HAP-1 (cell line): ENCODE data around the gene DRG2.

Source experiments
- DNase-seq, 2 experiments: peaks; one replicate each; pipeline ENCODE4 v3.0.0-alpha.2; 2016 to 2020; ENCODE audit warnings: low spot score in 2 of 2
- H3K27me3 ChIP-seq: fragments of 250-450 bp; sonication (Bioruptor Pico); 2 replicates; pipeline ENCODE4 v1.5.1; 2020; ENCODE audit warnings: low read depth, mild to moderate bottlenecking, moderate library complexity
- H3K36me3 ChIP-seq: fragments of 250-450 bp; sonication (Bioruptor Pico); replicated peaks from 2 replicates; pipeline ENCODE4 v1.5.1; 2020; ENCODE audit warnings: mild to moderate bottlenecking
- H3K4me1 ChIP-seq: fragments of 250-450 bp; sonication (Bioruptor Pico); 2 replicates; pipeline ENCODE4 v1.5.1; 2020; ENCODE audit warnings: mild to moderate bottlenecking
- H3K4me3 ChIP-seq: fragments of 250-450 bp; sonication (Bioruptor Pico); 2 replicates; pipeline ENCODE4 v1.5.1; 2020; ENCODE audit warnings: mild to moderate bottlenecking, moderate library complexity
- H3K9me3 ChIP-seq: fragments of 250-450 bp; sonication (Bioruptor Pico); 2 replicates; pipeline ENCODE4 v1.5.1; 2020; ENCODE audit warnings: mild to moderate bottlenecking, moderate library complexity
- in situ Hi-C: fragments of 300-500 bp; cut with MboI; formaldehyde crosslinking; loops from 3 replicates; pipeline ENCODE4 v1.14.3; 2020; ENCODE audit warnings: low sequenced_read_pairs, inconsistent platforms, mixed read lengths

Gene DRG2

DNA sequence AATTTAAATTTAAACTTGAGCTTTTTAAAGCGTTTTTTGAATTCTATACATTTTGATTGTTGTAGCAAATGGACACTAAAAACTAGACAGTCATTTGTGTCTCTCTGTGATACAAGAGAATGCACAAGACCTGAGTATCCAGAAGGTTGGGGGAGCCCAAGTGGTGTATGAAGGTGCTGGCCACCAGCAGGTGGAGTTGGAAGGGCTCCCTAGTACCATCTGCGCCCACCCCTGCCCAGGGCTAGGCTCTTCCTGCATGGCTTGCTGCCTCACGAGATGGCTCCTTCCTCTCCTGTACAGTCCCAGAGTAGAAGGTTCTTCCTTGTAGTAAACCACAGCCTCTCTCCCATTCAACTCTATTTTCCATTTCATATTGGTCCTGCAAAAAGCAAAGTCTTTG is 31.5 kb upstream of the DRG2 start:
- H3K9me3 ChIP-seq: no peaks in the 10 kb centered on the region
- in situ Hi-C loops: no loop called here
- no peaks in the 10 kb centered on the region for H3K27me3 ChIP-seq
- no peak overlapping the region for H3K4me3 ChIP-seq
- no peaks in the 10 kb centered on the region for H3K4me1 ChIP-seq
- no peak for DNase-seq
- peaks cover 19% of the 10 kb centered on the region for H3K36me3 ChIP-seq

DNA sequence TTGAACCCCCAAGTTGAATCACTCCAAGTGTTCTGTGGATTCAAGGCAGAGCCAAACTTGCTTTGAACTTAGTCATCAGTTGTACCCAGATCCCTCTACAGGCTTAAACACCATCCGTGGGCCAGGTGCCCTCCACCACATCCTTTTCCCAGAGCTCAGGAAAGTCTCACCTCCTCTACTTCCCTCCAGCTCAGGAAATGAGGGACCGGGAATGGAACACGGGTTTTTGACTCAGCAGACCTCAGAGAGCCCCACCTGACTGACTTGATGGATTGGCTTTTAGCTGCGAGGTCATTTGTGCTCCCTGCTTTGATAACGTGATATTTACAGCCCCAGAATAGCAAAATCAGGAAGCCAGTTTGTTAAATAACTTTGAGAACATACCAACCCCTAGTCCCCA is 28.5 kb upstream of the DRG2 start:
- peaks cover 20% of the 10 kb centered on the region for H3K36me3 ChIP-seq
- no peaks in the 10 kb centered on the region for H3K4me1 ChIP-seq
- no peaks in the 10 kb centered on the region for H3K9me3 ChIP-seq
- in situ Hi-C loops: no loop called here
- DNase-seq: no peak
- no peaks in the 10 kb centered on the region for H3K27me3 ChIP-seq
- no peak overlapping the region for H3K4me3 ChIP-seq

DNA sequence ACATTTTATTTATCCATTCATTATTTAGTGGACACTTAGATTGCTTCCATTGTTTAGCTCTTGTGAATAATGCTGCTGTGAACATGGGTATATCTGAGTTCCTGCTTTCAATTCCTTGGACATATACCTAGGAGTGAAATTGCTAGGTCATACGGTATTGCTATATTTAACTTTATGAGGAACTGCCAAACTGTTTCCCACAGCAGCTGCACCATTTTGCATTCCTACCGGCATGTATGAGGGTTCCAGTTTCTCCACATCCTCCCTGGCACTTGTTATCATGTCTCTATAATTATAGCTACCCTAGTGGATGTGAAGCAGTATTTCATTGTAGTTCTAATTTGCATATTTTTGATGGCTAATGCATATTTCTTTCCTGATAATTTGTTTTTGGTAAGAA is 23.7 kb upstream of the DRG2 start:
- H3K27me3 ChIP-seq: no peaks in the 10 kb centered on the region
- in situ Hi-C loops: no loop called here
- no peak overlapping the region for H3K4me3 ChIP-seq
- peaks cover 13% of the 10 kb centered on the region for H3K36me3 ChIP-seq
- no peaks in the 10 kb centered on the region for H3K9me3 ChIP-seq
- DNase-seq: no peak
- H3K4me1 ChIP-seq: no peaks in the 10 kb centered on the region

DNA sequence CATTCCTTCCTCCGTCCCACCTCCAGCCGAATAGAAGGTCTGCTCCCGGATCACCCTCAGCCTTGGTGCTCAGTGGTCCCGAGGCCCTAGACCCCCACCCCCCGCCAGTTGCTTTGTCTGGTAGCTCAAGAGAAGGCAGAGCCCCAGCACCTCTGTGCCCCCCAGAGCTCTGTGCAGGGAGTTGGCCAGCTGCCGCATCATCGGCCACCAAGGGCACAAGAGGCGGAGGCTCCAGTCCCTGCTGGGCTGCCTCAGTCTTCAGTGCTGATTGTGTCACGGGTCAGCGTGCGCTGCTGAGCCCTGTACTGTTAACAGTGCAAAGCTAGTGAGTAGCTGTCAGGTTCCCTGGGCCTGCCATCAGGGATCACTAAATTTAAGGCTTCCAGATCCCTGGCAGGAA is 22.2 kb upstream of the DRG2 start:
- peaks cover 8% of the 10 kb centered on the region for H3K36me3 ChIP-seq
- no peaks in the 10 kb centered on the region; the same call in 1 of the 2 replicates for H3K27me3 ChIP-seq
- in situ Hi-C loops: no loop called here
- no peak for DNase-seq
- H3K9me3 ChIP-seq: no peaks in the 10 kb centered on the region
- H3K4me3 ChIP-seq: no peak overlapping the region
- no peaks in the 10 kb centered on the region for H3K4me1 ChIP-seq

DNA sequence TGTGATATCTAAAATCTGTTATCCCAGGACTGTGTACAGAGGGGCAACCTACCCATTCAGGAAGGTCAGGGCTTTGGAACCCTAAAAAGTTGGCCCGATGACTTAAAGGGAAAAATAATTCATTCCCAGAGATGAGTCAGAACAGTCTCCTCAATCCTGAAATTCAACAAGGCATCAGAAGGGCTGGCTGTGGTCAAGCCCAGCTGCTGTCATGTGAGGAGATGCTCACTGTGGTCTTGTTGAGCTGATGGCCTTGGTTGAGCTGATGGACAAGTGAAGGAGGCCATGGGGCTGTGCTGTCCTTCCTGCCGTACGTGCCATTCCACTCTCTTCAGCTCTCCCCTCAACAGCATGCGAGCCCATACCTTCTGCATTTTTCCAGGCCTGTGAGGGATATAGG is 20.9 kb upstream of the DRG2 start:
- no peak for DNase-seq
- Histone ChIP-seq H3K36me3 (peaks cover 5% of the 10 kb centered on the region), H3K4me1 (0 out of 2 replicates have a peak, but pooled peaks cover 5% of the 10 kb centered on the region), H3K9me3 (no peaks in the 10 kb centered on the region), H3K27me3 (no peaks in the 10 kb centered on the region; the same call in 1 of the 2 replicates), H3K4me3 (no peak overlapping the region)
- in situ Hi-C loops: no loop called here

DNA sequence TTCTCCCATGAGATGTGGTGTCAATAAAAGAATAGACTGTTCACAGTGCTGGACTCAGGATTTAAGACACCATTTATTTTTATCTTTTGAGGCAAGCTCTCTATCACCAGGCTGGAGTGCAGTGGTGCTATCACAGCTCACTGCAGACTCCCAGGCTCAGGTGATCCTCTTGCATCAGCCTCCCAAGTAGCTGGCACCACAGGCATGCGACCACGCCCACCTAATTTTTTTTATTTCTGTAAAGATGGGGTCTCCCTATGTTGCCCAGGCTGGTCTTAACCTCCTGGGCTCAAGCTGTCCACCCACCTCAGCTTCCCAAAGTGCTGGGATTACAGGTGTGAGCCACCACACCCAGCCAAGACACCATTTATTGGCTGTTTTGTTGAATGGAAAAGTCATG is 18.6 kb upstream of the DRG2 start:
- peaks cover 4% of the 10 kb centered on the region; the same call in 1 of the 2 replicates for H3K36me3 ChIP-seq
- no peaks in the 10 kb centered on the region for H3K9me3 ChIP-seq
- in situ Hi-C loops: no loop called here
- no peaks in the 10 kb centered on the region; the same call in 1 of the 2 replicates for H3K27me3 ChIP-seq
- no peak overlapping the region for H3K4me3 ChIP-seq
- no peak for DNase-seq
- H3K4me1 ChIP-seq: 0 out of 2 replicates have a peak, but pooled peaks cover 5% of the 10 kb centered on the region

DNA sequence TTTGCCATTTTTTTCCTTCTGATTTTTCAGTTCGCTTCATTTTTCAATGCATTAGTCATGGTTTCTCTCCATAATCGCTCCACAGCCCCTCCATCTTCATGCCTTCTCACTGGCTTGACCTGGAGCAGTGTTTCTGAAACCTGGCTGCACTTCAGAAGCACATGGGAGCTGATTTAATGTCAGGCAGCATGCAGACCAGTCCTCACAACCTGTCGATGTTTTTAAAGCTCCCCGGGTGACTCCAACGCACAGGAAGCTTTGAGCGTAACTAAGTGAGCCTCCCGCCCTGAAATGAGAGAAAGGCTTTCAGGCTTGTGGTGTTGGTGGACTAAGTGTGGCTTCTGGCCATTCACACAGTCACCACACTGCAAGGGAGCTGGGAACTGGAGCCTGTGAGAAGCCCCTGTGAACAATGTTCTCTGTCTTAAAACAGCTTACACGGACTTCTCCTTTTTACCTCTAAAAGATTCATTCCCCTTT is 16.8 kb upstream of the DRG2 start:
- Histone ChIP-seq H3K9me3 (no peaks in the 10 kb centered on the region), H3K4me1 (0 out of 2 replicates have a peak, but pooled peaks cover 5% of the 10 kb centered on the region), H3K36me3 (peaks cover under 1% of the 10 kb centered on the region; the same call in 1 of the 2 replicates), H3K27me3 (no peaks in the 10 kb centered on the region; the same call in 1 of the 2 replicates), H3K4me3 (no peak overlapping the region)
- DNase-seq: no peak
- in situ Hi-C loops: no loop called here

DNA sequence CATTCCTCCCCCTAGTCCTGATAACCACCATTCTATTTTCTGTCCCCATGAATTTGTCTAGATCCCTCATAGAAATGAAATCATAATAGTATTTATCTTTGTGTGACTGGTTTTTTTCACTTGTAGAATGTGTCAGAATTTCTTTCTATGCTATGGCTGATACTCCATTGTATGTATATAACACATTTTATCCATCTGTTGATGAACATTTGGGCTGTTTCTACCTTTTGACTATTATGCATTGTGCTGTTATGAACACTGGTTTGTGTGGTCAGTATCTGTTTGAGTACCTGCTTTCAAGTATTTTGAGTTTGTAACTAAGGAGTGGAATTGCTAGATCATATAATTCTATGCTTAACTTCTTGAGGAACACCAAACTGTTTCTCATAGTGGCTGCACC is 16.0 kb upstream of the DRG2 start:
- DNase-seq: no peak
- in situ Hi-C loops: no loop called here
- no peak overlapping the region for H3K4me3 ChIP-seq
- no peaks in the 10 kb centered on the region for H3K36me3 ChIP-seq
- H3K4me1 ChIP-seq: 0 out of 2 replicates have a peak, but pooled peaks cover 5% of the 10 kb centered on the region
- H3K27me3 ChIP-seq: no peaks in the 10 kb centered on the region; the same call in 1 of the 2 replicates
- H3K9me3 ChIP-seq: no peaks in the 10 kb centered on the region

DNA sequence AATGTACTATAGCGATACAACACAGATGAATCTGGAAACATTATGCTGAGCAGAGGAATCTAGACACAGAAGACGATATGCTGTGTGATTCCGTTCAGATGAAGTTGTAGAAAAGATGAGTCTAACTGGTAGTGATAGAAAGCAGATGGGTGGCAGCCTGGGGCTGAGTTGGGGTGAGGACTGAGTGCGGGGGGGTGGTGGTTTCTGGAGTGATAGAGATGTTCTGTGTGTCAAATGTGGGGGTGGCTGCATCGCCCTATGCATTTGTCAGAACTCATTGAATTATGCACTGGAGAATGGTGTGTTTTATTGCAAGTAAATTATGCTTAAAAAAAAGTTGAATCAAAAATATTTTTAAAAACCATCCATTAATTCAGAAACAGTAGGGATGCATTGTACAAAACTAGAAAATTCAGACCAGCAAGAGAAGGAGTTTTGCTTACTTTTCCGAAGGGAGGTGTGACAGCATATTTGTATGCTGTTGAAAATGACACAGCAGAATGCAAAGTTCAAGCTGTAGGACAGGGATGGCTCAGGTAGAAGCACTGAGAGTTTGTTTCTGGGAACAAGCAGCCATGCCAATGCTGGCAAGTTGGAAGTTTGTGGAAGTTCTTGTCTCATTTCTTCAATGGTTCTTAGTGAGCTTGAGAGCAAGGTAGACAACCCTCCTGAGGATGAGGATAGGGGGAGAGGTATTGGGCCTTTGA is 13.0 kb upstream of the DRG2 start:
- DNase-seq: no peak
- no peak overlapping the region for H3K4me3 ChIP-seq
- in situ Hi-C loops: no loop called here
- H3K27me3 ChIP-seq: peaks cover 3% of the 10 kb centered on the region; the same call in 1 of the 2 replicates
- H3K36me3 ChIP-seq: no peaks in the 10 kb centered on the region
- no peaks in the 10 kb centered on the region for H3K9me3 ChIP-seq
- H3K4me1 ChIP-seq: 0 out of 2 replicates have a peak, but pooled peaks cover 5% of the 10 kb centered on the region

DNA sequence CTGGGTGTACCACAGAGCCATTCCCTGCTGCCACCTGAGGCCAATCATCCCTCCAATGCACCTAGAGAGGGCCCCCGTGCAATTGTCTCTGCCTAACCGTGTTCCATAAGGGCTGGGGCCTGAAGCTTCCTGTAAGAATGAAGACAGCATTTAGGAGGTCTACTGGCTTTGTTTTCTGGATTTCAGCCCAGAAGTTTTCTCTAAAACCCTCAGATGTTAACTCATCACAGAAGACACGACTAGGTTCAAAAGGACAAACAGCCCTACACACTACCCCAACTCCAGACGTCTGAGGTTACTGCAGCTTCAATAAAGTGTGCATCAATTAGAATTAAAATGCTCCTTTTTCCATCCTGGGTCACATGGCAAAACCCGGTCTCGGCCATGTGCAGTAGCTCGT is 10.8 kb upstream of the DRG2 start:
- no peaks in the 10 kb centered on the region for H3K4me1 ChIP-seq
- H3K4me3 ChIP-seq: no peak overlapping the region
- DNase-seq: no peak
- H3K9me3 ChIP-seq: no peaks in the 10 kb centered on the region
- H3K27me3 ChIP-seq: 0 out of 2 replicates have a peak, but pooled peaks cover 3% of the 10 kb centered on the region
- in situ Hi-C loops: no loop called here
- no peaks in the 10 kb centered on the region for H3K36me3 ChIP-seq

DNA sequence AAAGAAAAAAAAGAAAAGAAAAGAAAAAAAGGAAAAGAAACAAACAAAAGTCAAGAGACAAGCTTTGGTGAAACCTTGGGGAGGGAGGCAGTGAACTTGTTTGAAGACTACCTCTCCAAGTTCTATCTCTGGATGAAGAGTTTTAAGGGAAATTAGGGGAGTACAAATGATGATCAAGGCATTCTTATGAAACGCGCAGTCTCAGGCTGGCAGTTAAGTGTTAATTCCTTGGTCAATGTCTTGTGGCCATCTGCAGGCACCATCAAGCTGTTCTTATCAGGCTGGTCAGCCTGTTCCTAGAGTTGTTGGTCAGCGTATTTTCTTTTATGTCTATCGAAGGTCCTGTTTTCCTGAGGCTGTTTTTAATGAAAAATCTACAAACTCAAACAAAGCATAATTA is 8.2 kb upstream of the DRG2 start:
- Histone ChIP-seq H3K36me3 (no peaks in the 10 kb centered on the region), H3K9me3 (no peaks in the 10 kb centered on the region), H3K27me3 (0 out of 2 replicates have a peak, but pooled peaks cover 3% of the 10 kb centered on the region), H3K4me1 (no peaks in the 10 kb centered on the region), H3K4me3 (no peak overlapping the region)
- in situ Hi-C loops: no loop called here
- DNase-seq: no peak

DNA sequence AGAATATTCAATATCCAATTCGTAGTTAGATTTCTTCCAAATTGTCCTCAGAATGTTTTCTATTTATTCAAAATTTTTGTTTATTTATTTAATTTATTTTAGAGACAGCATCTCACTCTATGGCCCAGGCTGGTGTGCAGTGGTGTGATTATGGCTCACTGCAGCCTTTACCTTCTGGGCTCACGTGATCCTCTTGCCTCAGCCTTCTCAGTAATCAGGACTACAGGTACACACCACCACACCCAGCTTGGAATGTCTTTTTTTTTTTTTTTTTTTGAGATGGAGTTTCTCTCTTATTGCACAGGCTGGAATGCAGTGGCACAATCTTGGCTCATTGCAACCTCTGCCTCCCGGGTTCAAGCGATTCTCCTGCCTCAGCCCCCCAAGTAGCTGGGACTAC is 3.5 kb upstream of the DRG2 start:
- Histone ChIP-seq H3K9me3 (0 out of 2 replicates have a peak, but pooled peaks cover 2% of the 10 kb centered on the region), H3K4me3 (no peak overlapping the region), H3K4me1 (peaks cover 12% of the 10 kb centered on the region), H3K36me3 (no peaks in the 10 kb centered on the region; the same call in 1 of the 2 replicates), H3K27me3 (0 out of 2 replicates have a peak, but pooled peaks cover 3% of the 10 kb centered on the region)
- DNase-seq: no peak
- in situ Hi-C loops: no loop called here

DNA sequence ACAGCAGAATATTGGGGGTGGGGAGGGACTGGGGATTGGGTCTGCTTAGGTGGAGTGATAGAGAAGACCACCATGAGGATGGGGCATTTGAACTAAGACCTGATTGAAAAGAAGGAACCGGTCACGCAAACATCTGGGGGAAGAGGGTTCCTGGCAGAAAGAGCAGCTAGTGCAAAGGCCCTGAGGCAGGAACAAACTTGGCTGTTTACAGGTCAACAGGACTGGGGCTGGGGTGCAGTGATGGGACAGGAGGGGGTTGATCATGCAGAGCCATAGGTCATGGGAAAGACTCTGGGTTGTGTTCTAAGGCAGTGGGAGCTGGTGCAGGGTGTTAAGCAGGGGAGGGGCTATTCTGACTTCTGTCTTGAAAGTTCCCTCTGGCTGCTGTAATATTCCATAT is 1.9 kb downstream of the DRG2 start:
- Histone ChIP-seq H3K27me3 (no peaks in the 10 kb centered on the region), H3K9me3 (0 out of 2 replicates have a peak, but pooled peaks cover 2% of the 10 kb centered on the region), H3K4me1 (peaks cover 12% of the 10 kb centered on the region), H3K36me3 (peaks cover 15% of the 10 kb centered on the region), H3K4me3 (no peak overlapping the region)
- DNase-seq: no peak
- in situ Hi-C loops: no loop called here

DNA sequence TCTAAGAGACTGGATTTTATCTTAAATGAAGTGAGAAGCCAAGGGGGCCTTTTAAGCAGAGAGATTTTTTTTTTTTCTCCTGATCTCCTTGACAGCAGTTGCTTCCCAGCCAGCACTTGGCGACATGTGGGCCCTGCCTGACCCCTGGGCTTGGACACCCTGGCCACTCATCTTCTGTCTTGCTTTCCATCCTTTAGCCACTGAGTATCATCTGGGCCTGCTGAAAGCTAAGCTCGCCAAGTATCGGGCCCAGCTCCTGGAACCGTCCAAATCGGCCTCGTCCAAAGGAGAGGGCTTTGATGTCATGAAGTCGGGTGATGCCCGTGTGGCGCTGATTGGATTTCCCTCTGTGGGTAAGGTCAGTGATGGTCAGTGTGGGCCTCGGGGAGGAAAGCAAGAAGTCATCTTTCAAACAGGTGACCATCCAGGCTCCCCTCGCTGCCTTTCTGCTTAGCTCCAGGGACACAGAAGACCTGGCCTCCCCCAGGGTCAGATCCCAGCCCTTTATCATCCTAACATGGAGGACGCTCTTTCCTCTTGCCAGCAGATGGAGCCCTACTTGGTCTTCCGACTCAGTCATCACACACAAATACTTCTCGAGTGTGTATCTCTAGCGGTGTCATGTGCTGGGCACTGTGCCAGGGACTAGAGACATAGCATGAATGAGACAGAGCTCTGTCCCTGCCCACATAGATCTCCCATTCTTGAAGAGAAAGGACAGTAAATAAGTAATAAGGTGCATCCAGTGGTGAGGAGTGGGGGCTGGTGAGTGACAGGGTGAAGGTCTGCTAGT is 6.1 kb downstream of the DRG2 start:
- no peak overlapping the region for H3K4me3 ChIP-seq
- peaks cover 49% of the 10 kb centered on the region for H3K36me3 ChIP-seq
- peak in 1 of 2 experiments; percentile 66 for DNase-seq
- H3K4me1 ChIP-seq: peaks cover 1% of the 10 kb centered on the region
- in situ Hi-C loops: no loop called here
- H3K9me3 ChIP-seq: no peaks in the 10 kb centered on the region
- no peaks in the 10 kb centered on the region for H3K27me3 ChIP-seq
